SK-N-SH (cell line): Measurements from ENCODE around the gene SMAD2. TPM values are rescaled to one million over a fixed set of nuclear protein-coding genes. Genes with fewer than 3 reads are reported as not detected.

Source experiments
- CTCF ChIA-PET: fragments of 300-600, 350-600 bp; formaldehyde crosslinking; extraction: SDS; loops from one replicate; lab custom pipeline; 2021; lab: Yijun Ruan, JAX
- POLR2A ChIA-PET: fragments of 350-600 bp; sonication (Branson Sonifier 250); formaldehyde crosslinking; extraction: SDS; loops from one replicate; lab custom pipeline; 2020; ENCODE audit warnings: antibody characterized with exemption, inconsistent platforms; lab: Yijun Ruan, JAX
- DNase-seq: peaks from one replicate; pipeline ENCODE4 v3.0.0; 2012
- H2AFZ ChIP-seq: fragments of 200-600 bp; sonication (generic); 2 replicates; pipeline ENCODE4 v1.8.1; 2016; ENCODE audit warnings: antibody characterized with exemption, mild to moderate bottlenecking, low read depth
- H3F3A ChIP-seq: fragments of 200-600 bp; sonication (generic); replicated peaks from 2 replicates; pipeline ENCODE3; 2016; ENCODE audit warnings: antibody characterized with exemption, mild to moderate bottlenecking; ENCODE audit not compliant: insufficient read depth
- H3K27ac ChIP-seq, 2 experiments: fragments of 200-500 bp in 1 of 2; fragments of 200-600 bp in 1 of 2; sonication (Bioruptor generic) in 1 of 2; sonication (generic), shearing (Covaris generic) in 1 of 2; 2 replicates each; pipeline versions ENCODE4 v1.5.1 to v1.6.1; 2014 to 2016; ENCODE audit warnings: low read depth in 2 of 2, inconsistent platforms in 1 of 2, low read length in 1 of 2, mild to moderate bottlenecking in 1 of 2, mixed read lengths in 1 of 2
- H3K27me3 ChIP-seq: fragments of 200-600 bp; sonication (generic), shearing (Covaris generic); 2 replicates; pipeline ENCODE4 v1.6.1; 2016; ENCODE audit warnings: mixed run types; ENCODE audit not compliant: insufficient read depth
- H3K36me3 ChIP-seq, 2 experiments: fragments of 200-500 bp in 1 of 2; fragments of 200-600 bp in 1 of 2; sonication (Bioruptor generic) in 1 of 2; sonication (generic) in 1 of 2; replicated peaks in 1 of 2; 2 replicates each; pipeline versions ENCODE3 to v1.5.1; 2014 to 2016; ENCODE audit warnings: low read length in 1 of 2, mild to moderate bottlenecking in 1 of 2; ENCODE audit not compliant: insufficient read depth in 2 of 2, control insufficient read depth in 1 of 2
- H3K4me1 ChIP-seq, 2 experiments: fragments of 200-500 bp in 1 of 2; fragments of 200-600 bp in 1 of 2; sonication (Bioruptor generic) in 1 of 2; sonication (generic), shearing (Covaris generic) in 1 of 2; 2 replicates each; pipeline versions ENCODE4 v1.5.1 to v1.6.1; 2014 to 2016; ENCODE audit warnings: low read depth in 1 of 2, low read length in 1 of 2, mixed run types in 1 of 2; ENCODE audit not compliant: insufficient read depth in 2 of 2, control insufficient read depth in 1 of 2
- H3K4me2 ChIP-seq: fragments of 200-600 bp; sonication (generic), shearing (Covaris generic); 2 replicates; pipeline ENCODE4 v1.6.1; 2017; ENCODE audit warnings: mixed run types
- H3K4me3 ChIP-seq, 2 experiments: fragments of 200-500 bp in 1 of 2; fragments of 200-600 bp in 1 of 2; sonication (Bioruptor generic) in 1 of 2; sonication (generic), shearing (Covaris generic) in 1 of 2; 2 replicates each; pipeline versions ENCODE4 v1.5.1 to v1.8.1; 2014 to 2016; ENCODE audit warnings: low read depth in 2 of 2, inconsistent platforms in 1 of 2, low read length in 1 of 2, mild to moderate bottlenecking in 1 of 2, mixed read lengths in 1 of 2, moderate library complexity in 1 of 2
- H3K79me2 ChIP-seq: fragments of 200-600 bp; sonication (generic); 2 replicates; pipeline ENCODE4 v1.8.1; 2017; ENCODE audit warnings: mild to moderate bottlenecking; ENCODE audit not compliant: insufficient read depth
- H3K9ac ChIP-seq: fragments of 200-600 bp; sonication (generic); 2 replicates; pipeline ENCODE4 v1.6.1; 2017; ENCODE audit warnings: mixed run types
- H3K9me2 ChIP-seq: fragments of 200-600 bp; sonication (generic); 2 replicates; pipeline ENCODE4 v1.6.1; 2017; ENCODE audit warnings: mixed run types
- H3K9me3 ChIP-seq: fragments of 200-600 bp; sonication (generic); 2 replicates; pipeline ENCODE4 v1.6.1; 2017; ENCODE audit warnings: mixed run types, mild to moderate bottlenecking, moderate library complexity
- H4K20me1 ChIP-seq: fragments of 200-600 bp; sonication (generic); 2 replicates; pipeline ENCODE4 v1.6.1; 2017; ENCODE audit warnings: mild to moderate bottlenecking, mixed run types; ENCODE audit not compliant: insufficient read depth
- ELF1 ChIP-seq: IDR thresholded peaks from 2 replicates; pipeline ENCODE4 v1.4.0; 2012
- FOSL2 ChIP-seq: IDR thresholded peaks from 2 replicates; pipeline ENCODE4 v1.4.0; 2012; ENCODE audit warnings: low read depth, mild to moderate bottlenecking, moderate library complexity, borderline replicate concordance
- FOXM1 ChIP-seq: IDR thresholded peaks from 2 replicates; pipeline ENCODE4 v1.4.0; 2012; ENCODE audit warnings: low read depth, mild to moderate bottlenecking
- GATA2 ChIP-seq: sonication (generic); formaldehyde crosslinking; IDR thresholded peaks from 2 replicates; pipeline ENCODE4 v1.5.0; 2020; ENCODE audit warnings: mild to moderate bottlenecking, missing genetic modification reagents
- JUND ChIP-seq: IDR thresholded peaks from 2 replicates; pipeline ENCODE4 v1.4.0; 2012
- MXI1 ChIP-seq: IDR thresholded peaks from 2 replicates; pipeline ENCODE4 v1.6.1; 2012; ENCODE audit warnings: mild to moderate bottlenecking, low read depth, low read length, improper control_type of control experiment
- RCOR1 ChIP-seq: fragments of 150-350 bp; IDR thresholded peaks from 2 replicates; pipeline ENCODE4 v1.6.1; 2017; ENCODE audit warnings: antibody characterized with exemption, low read length
- RXRA ChIP-seq: IDR thresholded peaks from 2 replicates; pipeline ENCODE4 v1.4.0; 2012; ENCODE audit warnings: low read depth, mild to moderate bottlenecking, borderline replicate concordance
- YY1 ChIP-seq: IDR thresholded peaks from 2 replicates; pipeline ENCODE4 v1.4.0; 2012; ENCODE audit warnings: low read depth, mild to moderate bottlenecking
- WGBS: methylation state at CpG from one replicate; pipeline ENCODE4 v1.1.6; 2017; ENCODE audit warnings: low lambda C conversion rate; 5-methylcytosine and 5-hydroxymethylcytosine counted together
- polyA plus RNA-seq, 3 experiments: library from polyadenylated mRNA; depleted of rRNA; stranded (reverse); fragments of >200 nt; gene quantifications; 2 replicates each; pipeline ENCODE4 v1.2.3, GENCODE V29; 2012
- TF ChIP-seq, protein P1 (sequence below): IDR thresholded peaks from 2 replicates; pipeline ENCODE4 v1.4.0; 2012; ENCODE audit warnings: low read depth, borderline replicate concordance
- TF ChIP-seq, protein P2 (sequence below): fragments of 200-600 bp; sonication (generic); IDR thresholded peaks from 2 replicates; pipeline ENCODE4 v1.6.1; 2017; ENCODE audit warnings: antibody characterized with exemption, mild to moderate bottlenecking, moderate library complexity

Gene SMAD2
- polyA plus RNA-seq, 1 of the 3 experiments (the other 2 are of a cell fraction) = 36.3 TPM

DNA sequence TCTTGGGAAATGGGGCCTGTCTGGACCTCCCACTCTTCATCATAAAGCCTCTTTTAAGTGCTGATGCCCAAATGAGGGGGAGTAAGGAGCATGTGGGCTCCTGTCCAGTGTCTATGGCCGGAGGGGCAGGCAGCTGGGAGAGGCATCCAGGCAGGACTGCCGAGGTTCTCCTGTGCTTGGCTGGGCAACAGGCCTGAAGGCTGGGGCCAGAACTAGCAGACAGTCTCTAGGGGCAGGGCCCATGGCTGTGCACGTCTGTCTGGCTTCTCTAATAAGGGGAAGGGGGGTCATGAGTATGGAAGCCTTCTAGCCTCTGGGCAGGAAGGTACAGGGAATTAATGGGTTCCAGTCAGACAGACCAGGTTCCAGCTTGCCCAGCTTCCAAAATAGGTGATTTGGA is 128.6 kb downstream of the SMAD2 start:
- ChIA-PET CTCF (no interaction called here), POLR2A (no interaction called here)
- no peaks in the 10 kb centered on the region for H3K36me3 ChIP-seq
- no peaks in the 10 kb centered on the region for H3F3A ChIP-seq
- no CpG with 5 or more reads among the region's 3 CpGs for WGBS
- H4K20me1 ChIP-seq = no peaks in the 10 kb centered on the region
- H3K4me2 ChIP-seq = no peak overlapping the region
- H3K27me3 ChIP-seq = no peaks in the 10 kb centered on the region
- no peaks in the 10 kb centered on the region for H3K9me2 ChIP-seq
- peak; percentile 27 for DNase-seq
- peaks cover 0 to 34% of the 10 kb centered on the region in 2 experiments; a peak in 1 of 4 replicates for H3K4me1 ChIP-seq
- TF ChIP-seq ELF1 (no peak), RCOR1 (no peak), GATA2 (CRISPR knock-in tag) (no peak), FOSL2 (no peak), RXRA (no peak), FOXM1 (no peak), YY1 (no peak), MXI1 (no peak)
- TF ChIP-seq, protein P1, sequence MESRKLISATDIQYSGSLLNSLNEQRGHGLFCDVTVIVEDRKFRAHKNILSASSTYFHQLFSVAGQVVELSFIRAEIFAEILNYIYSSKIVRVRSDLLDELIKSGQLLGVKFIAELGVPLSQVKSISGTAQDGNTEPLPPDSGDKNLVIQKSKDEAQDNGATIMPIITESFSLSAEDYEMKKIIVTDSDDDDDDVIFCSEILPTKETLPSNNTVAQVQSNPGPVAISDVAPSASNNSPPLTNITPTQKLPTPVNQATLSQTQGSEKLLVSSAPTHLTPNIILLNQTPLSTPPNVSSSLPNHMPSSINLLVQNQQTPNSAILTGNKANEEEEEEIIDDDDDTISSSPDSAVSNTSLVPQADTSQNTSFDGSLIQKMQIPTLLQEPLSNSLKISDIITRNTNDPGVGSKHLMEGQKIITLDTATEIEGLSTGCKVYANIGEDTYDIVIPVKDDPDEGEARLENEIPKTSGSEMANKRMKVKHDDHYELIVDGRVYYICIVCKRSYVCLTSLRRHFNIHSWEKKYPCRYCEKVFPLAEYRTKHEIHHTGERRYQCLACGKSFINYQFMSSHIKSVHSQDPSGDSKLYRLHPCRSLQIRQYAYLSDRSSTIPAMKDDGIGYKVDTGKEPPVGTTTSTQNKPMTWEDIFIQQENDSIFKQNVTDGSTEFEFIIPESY = no peak
- TF ChIP-seq, protein P2, sequence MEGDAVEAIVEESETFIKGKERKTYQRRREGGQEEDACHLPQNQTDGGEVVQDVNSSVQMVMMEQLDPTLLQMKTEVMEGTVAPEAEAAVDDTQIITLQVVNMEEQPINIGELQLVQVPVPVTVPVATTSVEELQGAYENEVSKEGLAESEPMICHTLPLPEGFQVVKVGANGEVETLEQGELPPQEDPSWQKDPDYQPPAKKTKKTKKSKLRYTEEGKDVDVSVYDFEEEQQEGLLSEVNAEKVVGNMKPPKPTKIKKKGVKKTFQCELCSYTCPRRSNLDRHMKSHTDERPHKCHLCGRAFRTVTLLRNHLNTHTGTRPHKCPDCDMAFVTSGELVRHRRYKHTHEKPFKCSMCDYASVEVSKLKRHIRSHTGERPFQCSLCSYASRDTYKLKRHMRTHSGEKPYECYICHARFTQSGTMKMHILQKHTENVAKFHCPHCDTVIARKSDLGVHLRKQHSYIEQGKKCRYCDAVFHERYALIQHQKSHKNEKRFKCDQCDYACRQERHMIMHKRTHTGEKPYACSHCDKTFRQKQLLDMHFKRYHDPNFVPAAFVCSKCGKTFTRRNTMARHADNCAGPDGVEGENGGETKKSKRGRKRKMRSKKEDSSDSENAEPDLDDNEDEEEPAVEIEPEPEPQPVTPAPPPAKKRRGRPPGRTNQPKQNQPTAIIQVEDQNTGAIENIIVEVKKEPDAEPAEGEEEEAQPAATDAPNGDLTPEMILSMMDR = no peak
- TF ChIP-seq, all 33 proteins: peak for 0
- Histone ChIP-seq H3K4me3 (no peak overlapping the region), H2AFZ (no peak overlapping the region), H3K9me3 (no peaks in the 10 kb centered on the region), H3K79me2 (no peaks in the 10 kb centered on the region), H3K9ac (no peak overlapping the region), H3K27ac (peak overlapping the region in 1 of 2 experiments; percentile 60; a peak in 1 of 4 replicates)

DNA sequence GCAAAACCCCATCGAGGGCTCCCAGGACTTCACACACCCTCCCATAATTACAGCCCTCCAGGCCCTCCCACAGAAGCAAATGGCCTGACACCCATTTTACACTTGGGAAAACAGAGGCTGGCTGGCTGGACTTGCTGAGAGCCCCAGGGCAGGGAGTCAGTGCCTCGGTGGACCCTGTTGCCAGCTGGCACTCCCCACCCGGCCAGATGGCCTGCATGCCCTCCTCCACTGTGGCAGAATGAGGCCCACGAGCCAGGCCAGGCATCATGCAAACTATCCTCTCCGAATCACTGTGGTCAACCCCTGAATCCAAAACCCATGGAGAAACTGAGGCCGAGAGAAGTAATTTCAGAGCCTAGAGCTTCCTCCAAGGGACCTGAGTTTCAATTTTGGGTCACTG is 129.7 kb downstream of the SMAD2 start:
- Histone ChIP-seq H3K27me3 (no peaks in the 10 kb centered on the region), H3K27ac (no peak overlapping the region), H3K9ac (no peak overlapping the region), H2AFZ (no peak overlapping the region), H3K4me1 (peaks cover 0 to 34% of the 10 kb centered on the region in 2 experiments; a peak in 1 of 4 replicates), H3K36me3 (no peaks in the 10 kb centered on the region), H3K9me3 (no peaks in the 10 kb centered on the region), H3K4me2 (no peak overlapping the region), H3K9me2 (no peaks in the 10 kb centered on the region), H4K20me1 (no peaks in the 10 kb centered on the region), H3K4me3 (no peak overlapping the region), H3K79me2 (no peaks in the 10 kb centered on the region), H3F3A (no peaks in the 10 kb centered on the region)
- DNase-seq = no peak
- 36% methylated on average over 1 of the region's 6 CpGs for WGBS
- POLR2A ChIA-PET = no interaction called here
- CTCF ChIA-PET = interaction anchor here (0.6 to 1.5 kb wide), 2 partner anchors 24 to 50 kb away, joined by 3 read pairs; no protein-coding TSS in a partner anchor
- TF ChIP-seq, protein P2 = no peak
- TF ChIP-seq JUND = no peak
- TF ChIP-seq, protein P1 = no peak
